ENCODE data around the gene ADRM1. TPM values are rescaled to one million over a fixed set of nuclear protein-coding genes. Genes with fewer than 3 reads are reported as not detected.

Gene ADRM1
- total RNA-seq, 1 experiment from 2014 or later = 263 TPM

DNA sequence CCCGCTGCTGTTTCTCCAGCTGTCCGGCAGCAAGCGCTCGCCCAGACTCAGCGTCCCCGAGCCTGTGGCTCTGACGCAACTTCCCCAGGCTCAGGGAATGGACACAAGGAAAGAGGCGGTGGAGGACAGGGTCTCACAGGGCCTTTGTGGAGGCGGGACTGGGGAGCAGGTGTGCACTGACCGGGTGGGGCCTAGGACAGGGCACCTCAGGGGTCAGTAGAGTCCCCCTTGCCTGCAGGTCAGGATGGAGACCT is 44.3 kb downstream of the ADRM1 start:
- POLR2A ChIA-PET = no interaction called here

DNA sequence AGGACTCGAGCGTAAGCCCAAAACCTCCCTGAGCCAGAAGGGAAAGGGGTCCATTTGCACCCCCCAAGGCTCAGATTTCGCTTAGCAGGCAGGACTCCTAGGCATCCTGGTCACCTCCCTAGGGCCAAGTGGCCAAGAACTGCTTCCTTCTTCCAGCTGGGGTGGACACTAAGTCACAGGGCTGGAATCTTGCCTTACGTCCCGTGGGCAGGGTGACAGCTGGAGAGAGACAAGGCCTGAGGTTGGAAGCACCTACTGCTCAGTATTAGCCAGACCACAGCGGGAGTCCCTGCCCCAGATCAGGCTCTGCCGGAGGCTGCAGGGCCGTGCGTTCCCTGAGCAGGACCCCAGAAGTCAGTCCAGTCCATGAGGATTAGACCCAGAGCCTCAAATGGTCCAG is 44.6 kb downstream of the ADRM1 start:
- Mint-ChIP-seq H3K4me1 (ENCODE audit: low read depth, unreplicated experiment) (peaks cover 7% of the 10 kb centered on the region), H3K27me3 (ENCODE audit: insufficient read depth, unreplicated experiment) (no peaks in the 10 kb centered on the region), H3K27ac (ENCODE audit: unreplicated experiment) (no peak overlapping the region), H3K9me3 (ENCODE audit: unreplicated experiment) (peaks cover 18% of the 10 kb centered on the region), H3K36me3 (ENCODE audit: insufficient read depth, unreplicated experiment) (peaks cover 100% of the 10 kb centered on the region), H3K4me3 (ENCODE audit: unreplicated experiment) (no peak overlapping the region)
- DNase-seq = no peak
- no peaks in the 10 kb centered on the region for H3K9me3 ChIP-seq
- no peak overlapping the region for H3K4me3 ChIP-seq (ENCODE audit: low read depth, low read length)
- peaks cover 30% of the 10 kb centered on the region for H3K36me3 ChIP-seq (ENCODE audit: control insufficient read depth, insufficient read depth, low read length)
- BruUV-seq (replicated peaks) = no TSS peak
- no peaks in the 10 kb centered on the region for H3K27me3 ChIP-seq (replicated peaks; ENCODE audit: control insufficient read depth, insufficient read depth, low read length)
- H3K4me1 ChIP-seq = peaks cover 21% of the 10 kb centered on the region
- intact Hi-C loops (cut with micrococcal nuclease; ENCODE audit: unreplicated experiment) = no loop called here
- CTCF ChIA-PET = no interaction called here
- POLR2A ChIA-PET = no interaction called here
- TF ChIP-seq, protein P1, sequence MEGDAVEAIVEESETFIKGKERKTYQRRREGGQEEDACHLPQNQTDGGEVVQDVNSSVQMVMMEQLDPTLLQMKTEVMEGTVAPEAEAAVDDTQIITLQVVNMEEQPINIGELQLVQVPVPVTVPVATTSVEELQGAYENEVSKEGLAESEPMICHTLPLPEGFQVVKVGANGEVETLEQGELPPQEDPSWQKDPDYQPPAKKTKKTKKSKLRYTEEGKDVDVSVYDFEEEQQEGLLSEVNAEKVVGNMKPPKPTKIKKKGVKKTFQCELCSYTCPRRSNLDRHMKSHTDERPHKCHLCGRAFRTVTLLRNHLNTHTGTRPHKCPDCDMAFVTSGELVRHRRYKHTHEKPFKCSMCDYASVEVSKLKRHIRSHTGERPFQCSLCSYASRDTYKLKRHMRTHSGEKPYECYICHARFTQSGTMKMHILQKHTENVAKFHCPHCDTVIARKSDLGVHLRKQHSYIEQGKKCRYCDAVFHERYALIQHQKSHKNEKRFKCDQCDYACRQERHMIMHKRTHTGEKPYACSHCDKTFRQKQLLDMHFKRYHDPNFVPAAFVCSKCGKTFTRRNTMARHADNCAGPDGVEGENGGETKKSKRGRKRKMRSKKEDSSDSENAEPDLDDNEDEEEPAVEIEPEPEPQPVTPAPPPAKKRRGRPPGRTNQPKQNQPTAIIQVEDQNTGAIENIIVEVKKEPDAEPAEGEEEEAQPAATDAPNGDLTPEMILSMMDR (IDR thresholded peaks at IDR 0.05; ENCODE audit: insufficient read depth in 1 of 2, low read depth in 1 of 2, low read length in 1 of 2, severe bottlenecking in 1 of 2, unreplicated experiment in 1 of 2) = no peak

More for the DNA sequence above, 44.3 kb downstream of the ADRM1 start:
- Mint-ChIP-seq H3K4me3 (ENCODE audit: unreplicated experiment) (no peak overlapping the region), H3K36me3 (ENCODE audit: insufficient read depth, unreplicated experiment) (peaks cover 100% of the 10 kb centered on the region), H3K4me1 (ENCODE audit: low read depth, unreplicated experiment) (peaks cover 7% of the 10 kb centered on the region), H3K27ac (ENCODE audit: unreplicated experiment) (no peak overlapping the region), H3K9me3 (ENCODE audit: unreplicated experiment) (peaks cover 18% of the 10 kb centered on the region), H3K27me3 (ENCODE audit: insufficient read depth, unreplicated experiment) (no peaks in the 10 kb centered on the region)
- intact Hi-C loops (cut with micrococcal nuclease; ENCODE audit: unreplicated experiment) = no loop called here
- H3K36me3 ChIP-seq (ENCODE audit: control insufficient read depth, insufficient read depth, low read length) = peaks cover 30% of the 10 kb centered on the region
- CTCF ChIA-PET = no interaction called here
- DNase-seq = no peak
- no peak overlapping the region for H3K4me3 ChIP-seq (ENCODE audit: low read depth, low read length)
- peaks cover 21% of the 10 kb centered on the region for H3K4me1 ChIP-seq
- no TSS peak for BruUV-seq (replicated peaks)
- H3K9me3 ChIP-seq = no peaks in the 10 kb centered on the region
- no peaks in the 10 kb centered on the region for H3K27me3 ChIP-seq (replicated peaks; ENCODE audit: control insufficient read depth, insufficient read depth, low read length)
- TF ChIP-seq, protein P1 (IDR thresholded peaks at IDR 0.05; ENCODE audit: insufficient read depth in 1 of 2, low read depth in 1 of 2, low read length in 1 of 2, severe bottlenecking in 1 of 2, unreplicated experiment in 1 of 2) = no peak

DNA sequence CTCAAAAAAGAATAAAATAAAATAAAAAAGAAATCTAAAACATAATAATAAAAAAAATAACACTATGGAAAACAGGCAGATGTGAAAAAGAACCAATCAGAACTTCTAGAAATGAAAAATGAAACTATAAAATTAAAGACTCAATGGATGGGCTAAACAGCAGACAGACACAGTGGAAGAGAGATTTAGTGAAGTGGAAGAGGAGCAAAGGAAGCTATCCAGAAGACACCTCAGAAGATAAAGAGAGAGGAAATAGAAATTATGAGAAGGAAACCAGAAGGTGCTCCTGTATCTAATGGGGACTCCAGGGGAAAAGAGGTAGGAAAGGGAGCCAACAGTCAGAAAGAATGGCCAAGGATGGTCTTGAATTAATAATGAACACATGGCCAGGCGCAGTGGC is 45.8 kb downstream of the ADRM1 start:
- Histone ChIP-seq H3K36me3 (ENCODE audit: control insufficient read depth, insufficient read depth, low read length) (peaks cover 38% of the 10 kb centered on the region), H3K9me3 (no peaks in the 10 kb centered on the region), H3K4me3 (ENCODE audit: low read depth, low read length) (no peak overlapping the region), H3K27me3 (replicated peaks; ENCODE audit: control insufficient read depth, insufficient read depth, low read length) (no peaks in the 10 kb centered on the region), H3K4me1 (peaks cover 25% of the 10 kb centered on the region)
- no TSS peak for BruUV-seq (replicated peaks)
- no peak overlapping the region for H3K4me3 Mint-ChIP-seq (ENCODE audit: unreplicated experiment)
- H3K9me3 Mint-ChIP-seq (ENCODE audit: unreplicated experiment) = peaks cover 18% of the 10 kb centered on the region
- peak overlapping the region; percentile 5 for H3K27ac Mint-ChIP-seq (ENCODE audit: unreplicated experiment)
- CTCF ChIA-PET = interaction anchor here (1.0 to 1.5 kb wide), 3 partner anchors 15 to 34 kb away, joined by 3 to 5 read pairs (median 3); no protein-coding TSS in a partner anchor
- peaks cover 7% of the 10 kb centered on the region for H3K4me1 Mint-ChIP-seq (ENCODE audit: low read depth, unreplicated experiment)
- intact Hi-C loops (cut with micrococcal nuclease; ENCODE audit: unreplicated experiment) = no loop called here
- POLR2A ChIA-PET = no interaction called here
- no peak for DNase-seq
- no peaks in the 10 kb centered on the region for H3K27me3 Mint-ChIP-seq (ENCODE audit: insufficient read depth, unreplicated experiment)
- TF ChIP-seq, protein P1 (IDR thresholded peaks at IDR 0.05; ENCODE audit: insufficient read depth in 1 of 2, low read depth in 1 of 2, low read length in 1 of 2, severe bottlenecking in 1 of 2, unreplicated experiment in 1 of 2) = no peak
- peaks cover 100% of the 10 kb centered on the region for H3K36me3 Mint-ChIP-seq (ENCODE audit: insufficient read depth, unreplicated experiment)
